Chondrocyte (in vitro differentiated cells): ENCODE results near the gene OR9A4. TPM values are rescaled to one million over a fixed set of nuclear protein-coding genes. Genes with fewer than 3 reads are reported as not detected.
"Not testable (repeated sequence)": the region's sequence is repeated elsewhere in the genome, so short reads cannot be mapped to it uniquely, and the experiment has no call there.

Experiments
- DNase-seq: peaks from one replicate; pipeline ENCODE4 v3.0.0; 2021; ENCODE audit warnings: mixed read lengths, low spot score
- H3K27ac Mint-ChIP-seq: one replicate; pipeline ENCODE4 v1.8.0; 2021; ENCODE audit warnings: mild to moderate bottlenecking, moderate library complexity, mixed read lengths; ENCODE audit not compliant: unreplicated experiment
- H3K27me3 Mint-ChIP-seq: 2 replicates; pipeline ENCODE4 v1.8.0; 2021; ENCODE audit warnings: low read depth, mixed read lengths
- H3K36me3 Mint-ChIP-seq: 2 replicates; pipeline ENCODE4 v1.8.0; 2021; ENCODE audit warnings: low read depth, mixed read lengths
- H3K4me1 Mint-ChIP-seq: 2 replicates; pipeline ENCODE4 v1.8.0; 2021; ENCODE audit warnings: low read depth, mild to moderate bottlenecking, mixed read lengths
- H3K4me3 Mint-ChIP-seq: one replicate; pipeline ENCODE4 v1.8.0; 2021; ENCODE audit warnings: mild to moderate bottlenecking, moderate library complexity, mixed read lengths; ENCODE audit not compliant: unreplicated experiment
- H3K9me3 Mint-ChIP-seq: 2 replicates; pipeline ENCODE4 v1.8.0; 2021; ENCODE audit warnings: low read depth, mixed read lengths
- CTCF ChIP-seq: fragments of 200-600 bp; sonication (generic); IDR thresholded peaks from 2 replicates; pipeline ENCODE4 v1.5.0; 2021; ENCODE audit warnings: antibody characterized with exemption, mild to moderate bottlenecking, moderate library complexity
- total RNA-seq: library from RNA; stranded (reverse); gene quantifications from 3 replicates; pipeline ENCODE4 v1.2.1, GENCODE V29; 2021

Gene OR9A4
- total RNA-seq, 1 donor from 2014 or later = not detected

- Mint-ChIP-seq H3K27me3 (peaks cover 2% of the 10 kb centered on the region), H3K36me3 (no peaks in the 10 kb centered on the region), H3K4me1 (no peaks in the 10 kb centered on the region), H3K4me3 (no peak overlapping the region), H3K9me3 (no peaks in the 10 kb centered on the region), H3K27ac (no peak overlapping the region)
- TF ChIP-seq CTCF = no peak
- DNase-seq = no peak
Measured at GRCh38 chr7:141891336-141891735, 24.9 kb upstream of the OR9A4 start.

DNA sequence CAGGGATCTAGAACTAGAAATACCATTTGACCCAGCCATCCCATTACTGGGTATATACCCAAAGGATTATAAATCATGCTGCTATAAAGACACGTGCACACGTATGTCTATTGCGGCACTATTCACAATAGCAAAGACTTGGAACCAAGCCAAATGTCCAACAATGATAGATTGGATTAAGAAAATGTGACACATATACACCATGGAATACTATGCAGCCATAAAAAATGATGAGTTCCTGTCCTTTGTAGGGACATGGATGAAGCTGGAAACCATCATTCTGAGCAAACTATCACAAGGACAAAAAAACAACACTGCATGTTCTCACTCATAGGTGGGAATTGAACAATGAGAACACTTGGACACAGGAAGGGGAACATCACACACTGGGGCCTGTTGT is 16.8 kb upstream of the OR9A4 start:
- not testable (repeated sequence) for H3K4me3 Mint-ChIP-seq, H3K27me3 Mint-ChIP-seq, DNase-seq, H3K36me3 Mint-ChIP-seq, H3K9me3 Mint-ChIP-seq, H3K27ac Mint-ChIP-seq, H3K4me1 Mint-ChIP-seq

- no peaks in the 10 kb centered on the region for H3K9me3 Mint-ChIP-seq
Measured at GRCh38 chr7:141906285-141906684, 9.9 kb upstream of the OR9A4 start.

DNA sequence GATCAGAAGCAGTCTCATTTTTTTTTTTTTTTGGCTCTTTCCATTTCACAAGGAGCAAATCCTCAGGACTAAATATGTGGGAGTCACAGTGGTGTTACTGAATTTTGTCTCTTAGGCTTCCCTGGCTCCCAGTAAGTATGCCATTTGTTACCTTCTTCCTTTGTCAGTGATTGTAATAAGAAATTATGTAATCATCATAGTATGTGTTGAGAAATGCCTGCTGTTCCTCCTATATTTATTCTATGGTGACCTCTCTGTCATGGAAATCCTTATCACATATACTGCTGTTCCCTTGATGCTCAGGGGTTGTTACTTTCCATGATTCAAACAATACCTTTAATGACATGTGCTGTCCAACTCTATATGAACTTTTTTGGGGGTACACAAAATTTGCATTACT is 4.8 kb upstream of the OR9A4 start:
- Mint-ChIP-seq H3K36me3 (no peaks in the 10 kb centered on the region), H3K27ac (no peak overlapping the region), H3K27me3 (peaks cover 2% of the 10 kb centered on the region), H3K4me3 (no peak overlapping the region), H3K9me3 (no peaks in the 10 kb centered on the region), H3K4me1 (no peaks in the 10 kb centered on the region)
- TF ChIP-seq CTCF = no peak
- no peak for DNase-seq

More at GRCh38 chr7:141906285-141906684, 9.9 kb upstream of the OR9A4 start:
- DNase-seq = no peak
- H3K27me3 Mint-ChIP-seq = peaks cover 9% of the 10 kb centered on the region
- no peak overlapping the region for H3K27ac Mint-ChIP-seq
- no peaks in the 10 kb centered on the region for H3K36me3 Mint-ChIP-seq
- no peaks in the 10 kb centered on the region for H3K4me1 Mint-ChIP-seq
- no peak overlapping the region for H3K4me3 Mint-ChIP-seq
- TF ChIP-seq CTCF = no peak

DNA sequence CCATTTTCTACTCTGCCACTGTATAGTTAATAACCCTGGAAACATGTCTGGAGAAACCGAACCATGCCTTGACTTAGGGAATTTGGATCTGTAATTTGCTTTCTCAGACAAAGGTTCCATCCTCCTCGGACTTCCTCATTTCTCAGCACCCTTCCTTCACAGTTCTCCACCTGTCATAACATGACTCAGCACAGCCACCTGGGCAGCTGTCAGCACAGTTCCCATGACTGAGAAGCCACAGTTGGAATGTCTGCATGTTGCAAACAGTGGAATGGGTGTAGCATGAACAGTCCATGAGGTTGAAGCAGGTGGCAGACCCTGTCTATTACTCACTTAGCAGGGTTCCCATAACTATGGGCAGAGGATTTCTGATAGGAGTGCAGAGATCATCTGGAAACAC is 634 bp upstream of the OR9A4 start:
- no peak for DNase-seq
- Mint-ChIP-seq H3K36me3 (no peaks in the 10 kb centered on the region), H3K4me1 (no peaks in the 10 kb centered on the region), H3K27me3 (no peaks in the 10 kb centered on the region), H3K4me3 (no peak overlapping the region), H3K9me3 (peaks cover 3% of the 10 kb centered on the region), H3K27ac (no peak overlapping the region)
- TF ChIP-seq CTCF = no peak

- Mint-ChIP-seq H3K4me1 (no peaks in the 10 kb centered on the region), H3K4me3 (no peak overlapping the region), H3K9me3 (peaks cover 3% of the 10 kb centered on the region), H3K27ac (no peak overlapping the region), H3K36me3 (no peaks in the 10 kb centered on the region), H3K27me3 (no peaks in the 10 kb centered on the region)
- no peak for TF ChIP-seq CTCF
- no peak for DNase-seq
Measured at GRCh38 chr7:141920281-141920680, 4.1 kb downstream of the OR9A4 start.
